GM18870 (cell line): ENCODE measurements around the gene LRRTM2.
"Not testable (repeated sequence)": the region's sequence is repeated elsewhere in the genome, so short reads cannot be mapped to it uniquely, and the experiment has no call there.

Experiments used
- ATAC-seq: cut with Tn5 transposase; IDR thresholded peaks from one replicate; pipeline ENCODE4 v1.9.1; 2021; ENCODE audit warnings: moderate library complexity; ENCODE audit not compliant: unreplicated experiment

The LRRTM2 gene

GRCh38 chr5:138841531-138841930 lies 33.6 kb downstream of the LRRTM2 start:
- no peak for ATAC-seq

DNA sequence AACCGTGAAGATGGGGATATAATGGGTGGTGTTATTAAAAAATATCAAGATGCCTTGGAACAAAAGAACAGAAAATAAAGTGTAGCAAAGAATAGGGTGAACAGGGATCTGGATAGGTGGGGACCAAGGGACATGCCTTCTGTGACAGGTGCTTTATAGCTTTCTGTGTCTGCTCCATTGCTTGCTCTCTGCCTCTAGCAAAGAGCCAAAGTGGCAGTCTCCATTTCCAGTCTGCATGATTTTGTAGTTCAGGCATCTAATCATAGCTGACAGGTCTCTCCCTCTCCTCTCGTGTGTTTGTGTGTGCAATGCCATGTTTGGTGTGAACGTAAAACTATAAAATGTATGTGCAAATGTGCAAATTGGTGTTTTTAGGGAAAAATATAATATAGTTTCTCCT lies 35.0 kb downstream of the LRRTM2 start:
- no peak for ATAC-seq

GRCh38 chr5:138837160-138837559 lies 38.0 kb downstream of the LRRTM2 start:
- ATAC-seq, result no peak

DNA sequence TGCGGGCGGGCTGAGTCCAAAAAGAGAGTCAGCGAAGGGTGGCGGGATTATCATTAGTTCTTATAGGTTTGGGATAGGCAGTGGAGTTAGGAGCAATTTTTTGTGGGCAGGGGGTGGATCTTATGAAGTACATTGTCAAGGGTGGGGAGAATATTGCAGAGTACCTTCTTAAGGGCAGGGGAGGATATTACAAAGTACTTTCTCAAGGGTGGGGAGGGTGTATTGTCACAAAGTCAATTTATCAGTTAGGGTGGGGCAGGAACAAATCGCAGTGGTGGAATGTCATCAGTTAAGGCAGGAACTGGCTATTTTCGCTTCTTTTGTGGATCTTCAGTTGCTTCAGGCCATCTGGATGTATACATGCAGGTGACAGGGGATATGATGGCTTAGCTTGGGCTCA lies 40.3 kb downstream of the LRRTM2 start:
- not testable (repeated sequence) for ATAC-seq

DNA sequence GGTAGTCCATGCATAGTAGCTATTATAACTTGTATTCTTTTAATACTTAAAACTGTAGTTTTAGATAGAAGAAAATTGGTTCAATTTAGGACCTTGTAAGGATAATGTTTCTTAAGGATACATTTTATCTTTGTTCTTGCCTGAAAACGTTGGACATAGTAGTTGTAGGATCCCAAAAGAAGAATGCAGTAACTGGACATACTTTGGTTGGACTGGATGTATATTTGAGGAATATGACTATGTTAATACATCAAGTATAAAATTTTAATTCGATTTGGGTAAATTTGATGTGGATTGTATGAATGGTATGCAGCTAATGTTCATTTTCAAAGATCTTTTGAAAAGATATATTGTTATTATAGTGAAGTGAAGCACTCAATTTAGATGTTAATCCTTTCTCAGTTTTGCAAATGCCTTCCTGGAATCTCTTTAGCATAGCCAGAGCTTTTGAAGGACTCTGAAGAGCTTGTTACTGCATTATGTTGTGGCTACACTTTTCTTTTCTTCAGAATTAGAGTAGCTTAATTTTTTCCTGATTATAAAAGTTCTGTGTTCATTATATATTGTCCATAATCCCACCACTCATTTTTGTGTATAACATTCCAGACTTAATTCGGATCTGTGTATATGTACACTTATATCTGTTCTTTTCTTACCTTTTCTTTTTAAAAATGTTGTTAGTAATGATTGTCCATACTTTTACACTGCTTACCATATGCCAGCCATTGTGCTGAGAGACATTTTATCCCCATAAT lies 41.2 kb downstream of the LRRTM2 start:
- no peak for ATAC-seq

- no peak for ATAC-seq
Measured at GRCh38 chr5:138833080-138833479, 42.1 kb downstream of the LRRTM2 start.

DNA sequence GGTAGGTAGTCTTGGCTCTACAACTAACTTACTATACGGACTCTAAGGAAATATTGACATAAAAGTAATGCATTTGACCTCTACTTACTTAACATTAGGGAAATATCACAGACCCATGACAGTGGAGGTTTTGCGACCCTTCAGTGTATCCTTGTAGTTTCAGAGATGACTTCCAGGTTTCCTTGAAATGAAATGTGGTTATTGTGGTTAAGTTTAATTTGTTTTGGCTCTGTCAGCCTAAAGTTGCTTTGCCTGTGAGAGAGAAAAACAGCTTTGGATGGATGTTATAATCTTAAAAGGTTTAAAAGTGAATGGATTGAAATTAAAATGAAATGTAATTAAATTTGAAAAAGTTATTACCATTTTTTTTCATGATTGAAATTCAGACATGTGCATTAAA lies 42.9 kb downstream of the LRRTM2 start:
- no peak for ATAC-seq

DNA sequence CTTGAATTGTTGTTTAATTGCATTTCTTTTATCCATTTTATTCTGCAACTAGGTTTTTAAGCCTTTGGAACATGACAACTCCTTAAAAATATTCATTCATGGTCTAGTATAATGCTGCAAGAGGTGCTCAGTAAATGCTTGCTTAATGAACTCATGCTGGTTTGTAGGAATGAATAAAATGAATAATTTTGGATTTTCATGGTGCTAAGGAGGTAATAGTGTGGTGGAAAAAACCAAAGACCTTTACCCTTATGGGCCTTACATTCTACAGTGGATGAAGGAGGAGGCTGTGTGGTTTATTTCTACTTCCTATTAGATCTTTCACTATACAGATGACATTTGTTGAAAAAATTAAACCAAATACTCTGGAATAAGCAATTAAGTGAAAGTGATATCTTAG lies 43.4 kb downstream of the LRRTM2 start:
- no peak for ATAC-seq

GRCh38 chr5:138829341-138829740 lies 45.8 kb downstream of the LRRTM2 start:
- no peak for ATAC-seq

- ATAC-seq, result no peak
Measured at GRCh38 chr5:138828556-138828955, 46.6 kb downstream of the LRRTM2 start.

- no peak for ATAC-seq
Measured at GRCh38 chr5:138824924-138825863, 49.9 kb downstream of the LRRTM2 start.

DNA sequence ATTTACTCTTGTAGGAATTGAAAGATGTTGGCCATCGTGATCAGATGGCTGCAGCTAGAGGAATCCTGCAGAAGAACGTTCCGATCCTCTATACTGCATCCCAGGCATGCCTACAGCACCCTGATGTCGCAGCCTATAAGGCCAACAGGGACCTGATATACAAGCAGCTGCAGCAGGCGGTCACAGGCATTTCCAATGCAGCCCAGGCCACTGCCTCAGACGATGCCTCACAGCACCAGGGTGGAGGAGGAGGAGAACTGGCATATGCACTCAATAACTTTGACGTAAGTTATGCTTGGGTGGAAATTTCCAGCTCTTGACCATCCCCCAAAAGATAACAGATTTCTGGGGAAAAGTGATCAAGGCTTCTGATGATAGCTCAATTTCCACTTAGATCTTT lies 50.6 kb downstream of the LRRTM2 start:
- ATAC-seq, result no peak

DNA sequence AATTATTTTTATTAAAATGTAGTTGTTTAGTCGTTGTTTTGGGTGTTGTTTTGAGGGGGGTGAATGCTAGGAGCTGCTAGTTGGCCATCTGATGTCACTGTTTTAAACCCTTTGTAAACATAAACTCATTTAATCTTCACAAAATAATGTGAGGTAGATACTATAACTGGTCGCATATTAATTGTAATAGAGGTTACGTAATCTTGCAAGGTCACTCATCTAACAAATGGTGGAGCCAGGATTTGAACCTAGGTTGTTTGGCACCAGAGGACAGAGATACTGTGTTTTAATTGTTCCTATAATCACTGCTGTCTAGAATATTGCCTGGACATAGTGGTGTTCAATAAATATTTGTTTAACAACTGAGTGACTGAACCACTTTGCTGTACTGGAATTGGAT lies 54.4 kb downstream of the LRRTM2 start:
- ATAC-seq, result no peak

- no peak for ATAC-seq
Measured at GRCh38 chr5:138819081-138819480, 56.1 kb downstream of the LRRTM2 start.
